ENCODE results near the gene BID.

The BID gene

DNA sequence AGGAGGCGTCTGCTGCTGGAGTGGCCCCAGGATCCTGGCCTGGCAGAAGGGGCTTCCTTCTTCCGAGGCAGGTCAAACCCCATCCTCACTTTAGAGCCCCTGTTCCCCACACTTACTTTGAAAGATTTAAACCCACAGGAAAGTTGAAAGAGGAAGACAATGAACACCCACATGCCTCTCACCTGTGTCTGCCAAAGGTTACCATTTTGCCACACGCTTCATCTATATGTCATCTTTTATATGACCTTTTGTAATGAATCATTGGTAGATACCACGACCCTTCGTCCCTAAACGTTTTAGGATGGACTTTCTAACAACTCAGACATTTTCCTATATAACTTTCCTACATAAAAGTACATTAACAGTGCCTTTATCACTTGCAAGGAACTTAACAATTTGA lies 39.8 kb upstream of the BID start:
- TF ChIP-seq, protein P1, sequence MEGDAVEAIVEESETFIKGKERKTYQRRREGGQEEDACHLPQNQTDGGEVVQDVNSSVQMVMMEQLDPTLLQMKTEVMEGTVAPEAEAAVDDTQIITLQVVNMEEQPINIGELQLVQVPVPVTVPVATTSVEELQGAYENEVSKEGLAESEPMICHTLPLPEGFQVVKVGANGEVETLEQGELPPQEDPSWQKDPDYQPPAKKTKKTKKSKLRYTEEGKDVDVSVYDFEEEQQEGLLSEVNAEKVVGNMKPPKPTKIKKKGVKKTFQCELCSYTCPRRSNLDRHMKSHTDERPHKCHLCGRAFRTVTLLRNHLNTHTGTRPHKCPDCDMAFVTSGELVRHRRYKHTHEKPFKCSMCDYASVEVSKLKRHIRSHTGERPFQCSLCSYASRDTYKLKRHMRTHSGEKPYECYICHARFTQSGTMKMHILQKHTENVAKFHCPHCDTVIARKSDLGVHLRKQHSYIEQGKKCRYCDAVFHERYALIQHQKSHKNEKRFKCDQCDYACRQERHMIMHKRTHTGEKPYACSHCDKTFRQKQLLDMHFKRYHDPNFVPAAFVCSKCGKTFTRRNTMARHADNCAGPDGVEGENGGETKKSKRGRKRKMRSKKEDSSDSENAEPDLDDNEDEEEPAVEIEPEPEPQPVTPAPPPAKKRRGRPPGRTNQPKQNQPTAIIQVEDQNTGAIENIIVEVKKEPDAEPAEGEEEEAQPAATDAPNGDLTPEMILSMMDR (IDR thresholded peaks at IDR 0.05; ENCODE audit: borderline replicate concordance, extremely low read depth, low read length, poor library complexity, severe bottlenecking): no peak
- TF ChIP-seq EZH2 (IDR thresholded peaks at IDR 0.05; ENCODE audit: borderline replicate concordance, low read depth, low read length, severe bottlenecking): no peak
- H3K36me3 ChIP-seq (ENCODE audit: insufficient read depth, low read length): peaks cover 44% of the 10 kb centered on the region
- H3K79me2 ChIP-seq (ENCODE audit: insufficient read depth, low read length): no peaks in the 10 kb centered on the region
- no peak overlapping the region for H2AFZ ChIP-seq (ENCODE audit: low read depth, low read length)
- no peak for ATAC-seq (ENCODE audit: insufficient read depth, low read depth)
- H4K20me1 ChIP-seq (ENCODE audit: insufficient read depth, low read length): no peaks in the 10 kb centered on the region; the same call in 1 of the 2 replicates
- no peak for DNase-seq
- H3K9me3 ChIP-seq (ENCODE audit: insufficient read depth, low read length, severe bottlenecking): no peaks in the 10 kb centered on the region
- no peak overlapping the region for H3K9ac ChIP-seq (ENCODE audit: low read depth, low read length)
- H3K27me3 ChIP-seq (ENCODE audit: insufficient read depth, low read length, poor library complexity): no peaks in the 10 kb centered on the region
- H3K4me2 ChIP-seq (ENCODE audit: insufficient read depth, low read length): no peak overlapping the region
- no peak overlapping the region for H3K27ac ChIP-seq (ENCODE audit: low read length)
- H3K4me1 ChIP-seq (ENCODE audit: insufficient read depth, low read length): no peaks in the 10 kb centered on the region
- H3K4me3 ChIP-seq (ENCODE audit: low read depth in 1 of 2, low read length in 2 of 2): no peak overlapping the region

DNA sequence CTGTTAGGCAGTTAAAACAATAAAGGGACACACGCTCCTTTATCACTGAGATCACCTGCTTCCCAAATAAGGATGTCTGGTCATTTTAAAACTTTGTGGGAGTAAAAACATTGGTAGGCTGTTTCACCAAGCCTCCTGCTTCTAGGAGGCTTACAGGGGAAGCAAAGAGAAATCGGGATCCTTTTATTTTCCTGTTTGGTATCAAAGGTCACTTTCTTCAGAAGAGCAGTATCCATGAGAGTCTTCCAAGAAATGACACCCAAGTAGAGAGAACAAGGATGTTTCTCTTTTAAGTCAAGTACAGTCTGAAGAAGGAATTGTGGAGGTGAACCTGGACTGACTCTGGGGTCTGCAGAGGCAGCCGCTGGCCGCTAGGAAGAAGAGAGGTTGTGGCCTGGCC lies 36.9 kb upstream of the BID start:
- H3K9ac ChIP-seq (ENCODE audit: low read depth, low read length): no peak overlapping the region
- peaks cover 54% of the 10 kb centered on the region for H3K36me3 ChIP-seq (ENCODE audit: insufficient read depth, low read length)
- H4K20me1 ChIP-seq (ENCODE audit: insufficient read depth, low read length): no peaks in the 10 kb centered on the region; the same call in 1 of the 2 replicates
- H3K4me1 ChIP-seq (ENCODE audit: insufficient read depth, low read length): no peaks in the 10 kb centered on the region
- H3K27ac ChIP-seq (ENCODE audit: low read length): no peak overlapping the region
- ATAC-seq (ENCODE audit: insufficient read depth, low read depth): no peak
- no peak for DNase-seq
- no peaks in the 10 kb centered on the region for H3K79me2 ChIP-seq (ENCODE audit: insufficient read depth, low read length)
- no peak overlapping the region for H3K4me2 ChIP-seq (ENCODE audit: insufficient read depth, low read length)
- no peak overlapping the region for H3K4me3 ChIP-seq (ENCODE audit: low read depth in 1 of 2, low read length in 2 of 2)
- no peak overlapping the region for H2AFZ ChIP-seq (ENCODE audit: low read depth, low read length)
- no peaks in the 10 kb centered on the region for H3K27me3 ChIP-seq (ENCODE audit: insufficient read depth, low read length, poor library complexity)
- no peak for TF ChIP-seq EZH2 (IDR thresholded peaks at IDR 0.05; ENCODE audit: borderline replicate concordance, low read depth, low read length, severe bottlenecking)
- TF ChIP-seq, protein P1 (IDR thresholded peaks at IDR 0.05; ENCODE audit: borderline replicate concordance, extremely low read depth, low read length, poor library complexity, severe bottlenecking): no peak
- H3K9me3 ChIP-seq (ENCODE audit: insufficient read depth, low read length, severe bottlenecking): no peaks in the 10 kb centered on the region

DNA sequence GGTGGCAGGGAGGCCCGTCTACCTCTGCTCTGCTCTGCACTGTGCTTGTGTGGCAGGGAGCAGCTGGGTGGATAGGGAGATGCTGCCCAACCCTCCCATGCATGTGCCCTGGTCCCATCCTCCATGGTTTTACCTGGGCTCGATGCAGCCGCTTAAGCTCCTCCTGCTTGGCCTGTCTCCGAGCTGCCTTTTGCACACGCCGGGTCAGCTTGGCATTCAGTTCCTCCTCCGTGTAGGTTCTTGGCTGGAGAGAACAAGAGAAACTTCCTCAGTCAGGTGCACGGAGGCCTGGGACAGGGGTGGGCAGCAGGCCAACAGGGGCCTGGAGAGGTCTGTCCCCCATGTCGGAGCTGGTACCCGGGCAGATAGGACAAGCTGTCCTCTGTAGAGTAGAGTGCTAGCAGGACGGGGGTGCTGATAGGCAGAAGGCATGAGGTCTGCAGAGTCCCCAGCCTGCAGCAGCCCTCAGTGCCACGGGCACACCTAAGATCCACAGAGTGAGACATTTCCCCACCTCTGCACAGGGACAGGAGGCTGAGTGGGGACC lies 36.4 kb upstream of the BID start:
- no peaks in the 10 kb centered on the region for H3K27me3 ChIP-seq (ENCODE audit: insufficient read depth, low read length, poor library complexity)
- H3K4me1 ChIP-seq (ENCODE audit: insufficient read depth, low read length): no peaks in the 10 kb centered on the region
- no peak overlapping the region for H3K27ac ChIP-seq (ENCODE audit: low read length)
- H3K36me3 ChIP-seq (ENCODE audit: insufficient read depth, low read length): peaks cover 49% of the 10 kb centered on the region
- no peaks in the 10 kb centered on the region for H3K9me3 ChIP-seq (ENCODE audit: insufficient read depth, low read length, severe bottlenecking)
- H3K79me2 ChIP-seq (ENCODE audit: insufficient read depth, low read length): no peaks in the 10 kb centered on the region
- no peak for TF ChIP-seq EZH2 (IDR thresholded peaks at IDR 0.05; ENCODE audit: borderline replicate concordance, low read depth, low read length, severe bottlenecking)
- TF ChIP-seq, protein P1 (IDR thresholded peaks at IDR 0.05; ENCODE audit: borderline replicate concordance, extremely low read depth, low read length, poor library complexity, severe bottlenecking): no peak
- H3K4me3 ChIP-seq (ENCODE audit: low read depth in 1 of 2, low read length in 2 of 2): no peak overlapping the region
- no peak overlapping the region for H3K4me2 ChIP-seq (ENCODE audit: insufficient read depth, low read length)
- no peaks in the 10 kb centered on the region for H4K20me1 ChIP-seq (ENCODE audit: insufficient read depth, low read length)
- DNase-seq (no peak), ATAC-seq (ENCODE audit: insufficient read depth, low read depth) (no peak)
- no peak overlapping the region for H3K9ac ChIP-seq (ENCODE audit: low read depth, low read length)
- H2AFZ ChIP-seq (ENCODE audit: low read depth, low read length): no peak overlapping the region
